GM23338 (cell line): ENCODE results near the gene VARS2. TPM values are rescaled to one million over a fixed set of nuclear protein-coding genes. Genes with fewer than 3 reads are reported as not detected.

Source experiments
- ATAC-seq: fragments of 200-7000 bp; cut with Tn5 transposase; 3 replicates; pipeline ENCODE4 v1.9.1; 2020
- DNase-seq: peaks from one replicate; pipeline ENCODE4 v3.0.0-alpha.2; 2015; ENCODE audit warnings: low spot score
- H2AFZ ChIP-seq: fragments of 200-600 bp; sonication (generic); 2 replicates; pipeline ENCODE4 v1.8.0; 2016; ENCODE audit warnings: antibody characterized with exemption, mild to moderate bottlenecking, moderate library complexity
- H3F3A ChIP-seq: fragments of 200-600 bp; sonication (generic); replicated peaks from 2 replicates; pipeline ENCODE4 v1.8.0; 2017; ENCODE audit warnings: antibody characterized with exemption, mixed run types, low read depth
- H3K27ac ChIP-seq: fragments of 200-600 bp; sonication (generic); 2 replicates; pipeline ENCODE4 v1.6.1; 2016; ENCODE audit warnings: low read depth
- H3K27me3 ChIP-seq: fragments of 200-600 bp; sonication (generic); 2 replicates; pipeline ENCODE4 v1.8.0; 2016; ENCODE audit warnings: mild to moderate bottlenecking, mixed run types, moderate library complexity; ENCODE audit not compliant: insufficient read depth
- H3K36me3 ChIP-seq: fragments of 200-600 bp; sonication (generic); 2 replicates; pipeline ENCODE4 v1.8.0; 2016; ENCODE audit warnings: mild to moderate bottlenecking; ENCODE audit not compliant: insufficient read depth
- H3K4me1 ChIP-seq: fragments of 200-600 bp; sonication (generic); 2 replicates; pipeline ENCODE4 v1.8.0; 2016; ENCODE audit warnings: mild to moderate bottlenecking, moderate library complexity; ENCODE audit not compliant: insufficient read depth
- H3K4me2 ChIP-seq: fragments of 200-600 bp; sonication (generic); 2 replicates; pipeline ENCODE4 v1.7.1; 2017; ENCODE audit warnings: mixed run types
- H3K4me3 ChIP-seq: fragments of 200-600 bp; sonication (generic); 2 replicates; pipeline ENCODE4 v1.6.1; 2016; ENCODE audit warnings: mixed run types
- H3K79me2 ChIP-seq: fragments of 200-600 bp; sonication (generic); replicated peaks from 2 replicates; pipeline ENCODE4 v1.8.0; 2017; ENCODE audit warnings: mild to moderate bottlenecking; ENCODE audit not compliant: insufficient read depth
- H3K9me2 ChIP-seq: fragments of 200-600 bp; sonication (generic); 2 replicates; pipeline ENCODE4 v1.8.0; 2017; ENCODE audit not compliant: insufficient read depth
- H4K20me1 ChIP-seq: fragments of 200-600 bp; sonication (generic); replicated peaks from 2 replicates; pipeline ENCODE4 v1.8.0; 2017; ENCODE audit warnings: mild to moderate bottlenecking; ENCODE audit not compliant: insufficient read depth
- H3K27ac Mint-ChIP-seq: 2 replicates; pipeline ENCODE4 v1.8.0; 2020; ENCODE audit warnings: inconsistent platforms, mild to moderate bottlenecking, moderate library complexity, mixed read lengths
- H3K27me3 Mint-ChIP-seq: 3 replicates; pipeline ENCODE4 v1.8.0; 2022; ENCODE audit warnings: low read depth, mild to moderate bottlenecking, moderate library complexity, mixed read lengths, inconsistent platforms; ENCODE audit not compliant: insufficient read depth, poor library complexity
- H3K36me3 Mint-ChIP-seq: 3 replicates; pipeline ENCODE4 v1.8.0; 2021; ENCODE audit warnings: low read depth, mild to moderate bottlenecking, inconsistent platforms, moderate library complexity, mixed read lengths
- H3K4me1 Mint-ChIP-seq: 3 replicates; pipeline ENCODE4 v1.8.0; 2020; ENCODE audit warnings: mild to moderate bottlenecking, inconsistent platforms, mixed read lengths
- H3K4me3 Mint-ChIP-seq: 3 replicates; pipeline ENCODE4 v1.8.0; 2021; ENCODE audit warnings: moderate library complexity, mild to moderate bottlenecking, inconsistent platforms, mixed read lengths
- H3K9me3 Mint-ChIP-seq: 3 replicates; pipeline ENCODE4 v1.8.0; 2020; ENCODE audit warnings: moderate library complexity, mild to moderate bottlenecking, inconsistent platforms, mixed read lengths
- EZH2 ChIP-seq: fragments of 200-600 bp; sonication (generic); IDR thresholded peaks from one replicate; pipeline ENCODE4 v1.8.0; 2017; ENCODE audit warnings: antibody characterized with exemption, mild to moderate bottlenecking, low read depth; ENCODE audit not compliant: unreplicated experiment
- EZH2phosphoT487 ChIP-seq: fragments of 200-600 bp; sonication (generic); IDR thresholded peaks from one replicate; pipeline ENCODE4 v1.8.1; 2018; ENCODE audit warnings: antibody characterized with exemption; ENCODE audit not compliant: unreplicated experiment
- NANOG ChIP-seq: IDR thresholded peaks from 2 replicates; pipeline ENCODE4 v1.6.1; 2016; ENCODE audit warnings: antibody characterized with exemption, borderline replicate concordance
- POLR2AphosphoS5 ChIP-seq: IDR thresholded peaks from 2 replicates; pipeline ENCODE4 v1.6.1; 2016; ENCODE audit warnings: antibody characterized with exemption, low read depth
- ZNF331 ChIP-seq: fragments of 250-450 bp; sonication (Bioruptor Pico); IDR thresholded peaks from 2 replicates; pipeline ENCODE4 v1.5.0; 2020; ENCODE audit warnings: low read depth, mild to moderate bottlenecking, moderate library complexity
- polyA plus RNA-seq: library from polyadenylated mRNA; unstranded; fragments of >200 nt; fragmentation: Nextera tagmentation; extraction: Ambion mirVana; gene quantifications from 2 replicates; pipeline ENCODE4 v1.2.1, GENCODE V29; 2016
- total RNA-seq: library from RNA; depleted of rRNA; stranded (reverse); fragments of >200 nt; shearing (Covaris generic); gene quantifications from 2 replicates; pipeline ENCODE4 v1.2.3, GENCODE V29; 2014
- TF ChIP-seq, protein P1 (sequence below), 2 experiments: fragments of 200-600 bp in 1 of 2; sonication (generic) in 1 of 2; conservative IDR thresholded peaks; 2 replicates each; pipeline versions ENCODE4 v1.5.1 to v1.6.1; 2016 to 2017; ENCODE audit warnings: antibody characterized with exemption in 2 of 2, low read depth in 2 of 2, mild to moderate bottlenecking in 2 of 2, moderate library complexity in 1 of 2

The VARS2 gene
- total and polyA plus RNA-seq, 2 experiments from 2014 or later = 13.7 to 36.4 TPM

DNA sequence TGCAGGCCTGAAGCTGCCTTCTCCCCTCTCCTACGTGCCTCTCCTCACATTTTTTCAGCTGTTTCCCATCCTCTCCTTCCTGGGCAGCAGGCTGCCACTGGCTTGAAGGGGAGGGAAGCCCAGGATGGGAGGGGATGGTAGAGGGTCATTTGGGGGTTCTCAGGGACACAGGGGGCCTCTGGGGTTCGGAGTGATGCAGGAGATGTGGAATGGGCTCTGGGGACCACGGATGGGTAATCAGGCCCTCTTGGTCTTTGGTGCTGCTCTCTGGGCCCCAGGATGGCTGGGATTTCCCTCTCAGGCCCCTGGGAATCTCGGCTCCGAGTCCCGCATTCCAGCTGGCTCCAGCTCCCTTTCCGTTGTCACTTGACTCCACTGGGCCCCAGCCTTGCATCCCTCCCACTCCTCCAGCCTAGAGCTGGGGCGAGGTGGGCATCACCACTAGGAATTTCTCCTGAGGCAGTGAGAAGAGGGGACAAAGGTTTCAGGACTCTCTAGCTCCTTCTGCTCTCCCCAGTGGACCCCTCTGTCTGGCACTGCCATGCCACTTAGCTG is 31.8 kb upstream of the VARS2 start:
- peaks cover 39% of the 10 kb centered on the region for H3K79me2 ChIP-seq

DNA sequence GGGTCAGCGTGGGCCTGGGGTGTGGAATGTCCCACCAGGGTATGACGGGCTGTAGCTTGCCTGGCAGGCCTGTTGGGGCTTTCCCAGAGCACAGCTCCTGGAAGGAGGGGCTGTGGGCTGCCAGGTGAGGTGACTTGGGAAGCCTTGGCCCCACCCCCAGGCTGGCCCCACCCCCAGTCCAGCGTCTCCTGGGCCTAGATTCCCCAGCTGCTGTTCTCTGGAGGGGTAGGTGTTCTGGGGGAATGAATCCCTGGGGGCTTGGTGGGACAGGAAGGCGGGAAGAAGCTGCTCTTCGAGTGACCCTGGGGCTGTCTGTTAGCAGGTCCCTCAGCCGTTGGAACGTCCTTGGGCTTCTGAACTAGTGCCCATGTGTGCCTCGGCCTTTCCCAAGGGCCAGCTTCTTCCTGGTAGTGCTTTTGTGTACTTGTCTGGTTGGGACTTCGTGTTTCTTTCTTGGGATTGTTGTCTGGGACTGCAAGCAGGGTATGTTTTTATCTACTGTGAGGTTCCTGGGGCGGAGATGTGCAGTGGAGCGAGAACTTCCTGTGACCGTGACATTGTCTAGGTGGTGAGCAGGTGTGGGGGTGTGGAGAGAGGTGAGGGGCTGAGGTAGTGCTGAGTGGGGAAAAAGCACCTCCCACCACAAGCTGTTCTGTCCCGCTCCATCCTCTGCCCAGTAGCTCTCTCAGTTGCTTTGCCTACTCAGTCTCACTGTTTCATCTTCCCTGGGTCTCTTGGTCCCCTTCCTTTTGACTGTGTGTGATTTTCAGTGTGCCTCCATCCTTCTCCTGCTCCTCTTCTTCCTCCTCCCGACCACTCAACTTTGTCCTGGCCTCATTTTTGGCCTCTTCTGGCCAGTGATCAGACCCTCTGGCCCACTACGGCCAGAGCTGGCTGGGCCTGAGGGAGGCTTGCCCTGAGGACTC is 31.0 kb upstream of the VARS2 start:
- peak; percentile 34 for ATAC-seq
- Histone ChIP-seq H3K27ac (peak overlapping the region; percentile 97), H3K4me1 (peaks cover 53% of the 10 kb centered on the region), H3K27me3 (no peaks in the 10 kb centered on the region), H3K79me2 (peaks cover 46% of the 10 kb centered on the region), H3K4me3 (peak overlapping the region; percentile 92), H2AFZ (no peak overlapping the region), H3F3A (peaks cover 29% of the 10 kb centered on the region), H3K9me2 (no peaks in the 10 kb centered on the region), H4K20me1 (peaks cover 14% of the 10 kb centered on the region), H3K4me2 (peak overlapping the region; percentile 100), H3K36me3 (no peaks in the 10 kb centered on the region; the same call in 1 of the 2 replicates)
- peak; percentile 89 for DNase-seq
- peak overlapping the region; percentile 86 for H3K27ac Mint-ChIP-seq
- H3K36me3 Mint-ChIP-seq = peaks cover 2% of the 10 kb centered on the region; the same call in 2 of the 3 replicates
- H3K4me3 Mint-ChIP-seq = peak overlapping the region; percentile 79
- H3K27me3 Mint-ChIP-seq = peaks cover 33% of the 10 kb centered on the region
- TF ChIP-seq ZNF331 (no peak), POLR2AphosphoS5 (peak; percentile 36; the same call in 1 of the 2 replicates)
- H3K4me1 Mint-ChIP-seq = peaks cover 75% of the 10 kb centered on the region
- H3K9me3 Mint-ChIP-seq = no peaks in the 10 kb centered on the region

More for the DNA sequence above, 31.8 kb upstream of the VARS2 start:
- H3K27me3 ChIP-seq = no peaks in the 10 kb centered on the region
- H3K36me3 ChIP-seq = no peaks in the 10 kb centered on the region; the same call in 1 of the 2 replicates
- TF ChIP-seq NANOG = no peak
- TF ChIP-seq POLR2AphosphoS5 = no peak
- TF ChIP-seq EZH2phosphoT487 = no peak
- H3K27ac ChIP-seq = peak overlapping the region; percentile 97
- H3K36me3 Mint-ChIP-seq = peaks cover 2% of the 10 kb centered on the region; the same call in 2 of the 3 replicates
- H2AFZ ChIP-seq = no peak overlapping the region
- H3K4me2 ChIP-seq = peak overlapping the region; percentile 100
- H3K4me3 Mint-ChIP-seq = peak overlapping the region; percentile 79
- peaks cover 38% of the 10 kb centered on the region for H3K27me3 Mint-ChIP-seq
- peaks cover 74% of the 10 kb centered on the region for H3K4me1 Mint-ChIP-seq
- H3K27ac Mint-ChIP-seq = peak overlapping the region; percentile 30; the same call in 1 of the 2 replicates
- no peaks in the 10 kb centered on the region for H3K9me2 ChIP-seq
- peak overlapping the region; percentile 92 for H3K4me3 ChIP-seq
- DNase-seq (peak; percentile 85), ATAC-seq (peak; percentile 1)
- peaks cover 8% of the 10 kb centered on the region for H4K20me1 ChIP-seq
- no peaks in the 10 kb centered on the region for H3K9me3 Mint-ChIP-seq
- H3F3A ChIP-seq = peaks cover 29% of the 10 kb centered on the region
- H3K4me1 ChIP-seq = peaks cover 54% of the 10 kb centered on the region

DNA sequence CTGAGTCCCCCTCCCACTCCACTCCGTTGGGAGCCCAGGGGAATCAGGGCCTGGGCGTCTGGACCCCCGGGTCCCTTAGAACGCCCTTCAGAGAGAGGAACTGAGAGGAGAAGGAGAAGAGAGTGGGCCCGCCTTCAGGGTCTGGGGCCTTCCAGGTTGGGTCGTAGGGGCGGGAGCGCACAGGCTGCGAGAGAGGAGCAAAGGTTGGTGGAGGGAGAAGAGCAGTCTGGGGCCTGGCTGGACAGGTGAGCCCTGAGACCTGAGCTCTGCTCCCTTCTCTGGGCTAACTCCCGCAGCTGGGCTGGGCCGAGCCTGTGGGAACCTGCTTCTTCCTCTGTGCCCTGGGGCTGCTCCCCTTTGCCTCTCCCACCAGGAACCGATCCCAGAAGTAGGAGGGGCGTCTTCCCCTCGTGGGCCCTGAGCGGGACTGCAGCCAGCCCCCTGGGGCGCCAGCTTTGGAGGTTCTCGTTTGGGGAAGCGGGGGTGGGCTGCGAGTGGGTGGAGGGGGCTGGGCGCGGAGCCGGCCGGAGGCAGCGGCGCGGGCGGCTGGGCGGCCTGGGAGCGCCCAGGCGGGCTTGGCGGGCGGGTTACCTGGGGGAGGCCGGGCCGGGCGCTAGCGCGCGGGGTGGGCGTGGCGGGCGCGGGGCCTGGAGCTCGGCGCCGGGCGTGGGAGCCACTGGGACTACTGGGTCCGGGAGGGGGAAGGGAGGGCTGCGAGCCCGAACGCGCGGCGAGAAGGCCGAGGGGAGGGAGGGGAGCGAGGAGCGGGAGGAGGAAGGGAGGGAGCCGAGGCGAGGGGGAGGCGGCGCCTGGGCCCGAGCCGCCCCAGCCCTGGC is 30.1 kb upstream of the VARS2 start, which contains the start of gene DDR1:
DDR1 (plus strand) TSS at position 835 of the 836 bp plus-strand sequence. CDS start 4,211 bp downstream, outside the sequence.
- peak; percentile 5 for ATAC-seq
- Histone ChIP-seq H3K4me3 (peak within 1 kb of the TSS; percentile 92), H4K20me1 (peaks cover 14% of the 10 kb centered on the region), H3K4me2 (peak within 1 kb of the TSS; percentile 100), H2AFZ (no peak within 1 kb of the TSS), H3K79me2 (peaks cover 55% of the 10 kb centered on the region), H3K4me1 (peaks cover 57% of the 10 kb centered on the region), H3K36me3 (no peaks in the 10 kb centered on the region; the same call in none of the 2 replicates), H3K27ac (peak within 1 kb of the TSS; percentile 97), H3K27me3 (no peaks in the 10 kb centered on the region), H3K9me2 (no peaks in the 10 kb centered on the region), H3F3A (peaks cover 29% of the 10 kb centered on the region)
- no peaks in the 10 kb centered on the region for H3K9me3 Mint-ChIP-seq
- TF ChIP-seq POLR2AphosphoS5 = no peak; the same call in 1 of the 2 replicates
- TF ChIP-seq, protein P1, sequence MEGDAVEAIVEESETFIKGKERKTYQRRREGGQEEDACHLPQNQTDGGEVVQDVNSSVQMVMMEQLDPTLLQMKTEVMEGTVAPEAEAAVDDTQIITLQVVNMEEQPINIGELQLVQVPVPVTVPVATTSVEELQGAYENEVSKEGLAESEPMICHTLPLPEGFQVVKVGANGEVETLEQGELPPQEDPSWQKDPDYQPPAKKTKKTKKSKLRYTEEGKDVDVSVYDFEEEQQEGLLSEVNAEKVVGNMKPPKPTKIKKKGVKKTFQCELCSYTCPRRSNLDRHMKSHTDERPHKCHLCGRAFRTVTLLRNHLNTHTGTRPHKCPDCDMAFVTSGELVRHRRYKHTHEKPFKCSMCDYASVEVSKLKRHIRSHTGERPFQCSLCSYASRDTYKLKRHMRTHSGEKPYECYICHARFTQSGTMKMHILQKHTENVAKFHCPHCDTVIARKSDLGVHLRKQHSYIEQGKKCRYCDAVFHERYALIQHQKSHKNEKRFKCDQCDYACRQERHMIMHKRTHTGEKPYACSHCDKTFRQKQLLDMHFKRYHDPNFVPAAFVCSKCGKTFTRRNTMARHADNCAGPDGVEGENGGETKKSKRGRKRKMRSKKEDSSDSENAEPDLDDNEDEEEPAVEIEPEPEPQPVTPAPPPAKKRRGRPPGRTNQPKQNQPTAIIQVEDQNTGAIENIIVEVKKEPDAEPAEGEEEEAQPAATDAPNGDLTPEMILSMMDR (conservative IDR thresholded peaks at IDR 0.05; ENCODE audit: low read depth in 2 of 2) = no peak
- no peak for TF ChIP-seq EZH2
- TF ChIP-seq EZH2phosphoT487 = no peak
- no peak for TF ChIP-seq ZNF331
- no peak for TF ChIP-seq NANOG
- H3K27ac Mint-ChIP-seq = peak within 1 kb of the TSS; percentile 94
- H3K27me3 Mint-ChIP-seq = peaks cover 33% of the 10 kb centered on the region
- H3K36me3 Mint-ChIP-seq = peaks cover 10% of the 10 kb centered on the region
- peaks cover 72% of the 10 kb centered on the region for H3K4me1 Mint-ChIP-seq
- peak; percentile 71 for DNase-seq
- H3K4me3 Mint-ChIP-seq = peak within 1 kb of the TSS; percentile 79
